ENCODE data around the gene LGR6.

Gene LGR6

GRCh38 chr1:202207292-202207691, 13.7 kb downstream of the LGR6 start:
- H3K27me3 ChIP-seq (ENCODE audit: control insufficient read depth, insufficient read depth, low read length), result no peaks in the 10 kb centered on the region
- no peak overlapping the region for H3K9ac ChIP-seq
- TF ChIP-seq, protein P1, sequence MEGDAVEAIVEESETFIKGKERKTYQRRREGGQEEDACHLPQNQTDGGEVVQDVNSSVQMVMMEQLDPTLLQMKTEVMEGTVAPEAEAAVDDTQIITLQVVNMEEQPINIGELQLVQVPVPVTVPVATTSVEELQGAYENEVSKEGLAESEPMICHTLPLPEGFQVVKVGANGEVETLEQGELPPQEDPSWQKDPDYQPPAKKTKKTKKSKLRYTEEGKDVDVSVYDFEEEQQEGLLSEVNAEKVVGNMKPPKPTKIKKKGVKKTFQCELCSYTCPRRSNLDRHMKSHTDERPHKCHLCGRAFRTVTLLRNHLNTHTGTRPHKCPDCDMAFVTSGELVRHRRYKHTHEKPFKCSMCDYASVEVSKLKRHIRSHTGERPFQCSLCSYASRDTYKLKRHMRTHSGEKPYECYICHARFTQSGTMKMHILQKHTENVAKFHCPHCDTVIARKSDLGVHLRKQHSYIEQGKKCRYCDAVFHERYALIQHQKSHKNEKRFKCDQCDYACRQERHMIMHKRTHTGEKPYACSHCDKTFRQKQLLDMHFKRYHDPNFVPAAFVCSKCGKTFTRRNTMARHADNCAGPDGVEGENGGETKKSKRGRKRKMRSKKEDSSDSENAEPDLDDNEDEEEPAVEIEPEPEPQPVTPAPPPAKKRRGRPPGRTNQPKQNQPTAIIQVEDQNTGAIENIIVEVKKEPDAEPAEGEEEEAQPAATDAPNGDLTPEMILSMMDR (IDR thresholded peaks at IDR 0.05), result no peak
- no peaks in the 10 kb centered on the region for H3K79me2 ChIP-seq
- H3K9me3 ChIP-seq (ENCODE audit: control insufficient read depth, low read length), result no peaks in the 10 kb centered on the region
- H3K4me1 ChIP-seq, result no peaks in the 10 kb centered on the region
- H3K4me3 ChIP-seq (ENCODE audit: low read depth, low read length), result no peak overlapping the region
- no peak overlapping the region for H3K4me2 ChIP-seq (ENCODE audit: low read length)
- H2AFZ ChIP-seq, result no peak overlapping the region
- H3K36me3 ChIP-seq (ENCODE audit: control insufficient read depth, insufficient read depth, low read length), result no peaks in the 10 kb centered on the region
- no peak overlapping the region for H3K27ac ChIP-seq

GRCh38 chr1:202208351-202208857, 14.8 kb downstream of the LGR6 start:
- Histone ChIP-seq H3K27me3 (ENCODE audit: control insufficient read depth, insufficient read depth, low read length) (no peaks in the 10 kb centered on the region), H3K27ac (no peak overlapping the region), H3K9ac (no peak overlapping the region), H3K4me2 (ENCODE audit: low read length) (no peak overlapping the region), H3K79me2 (no peaks in the 10 kb centered on the region), H2AFZ (no peak overlapping the region), H3K36me3 (ENCODE audit: control insufficient read depth, insufficient read depth, low read length) (no peaks in the 10 kb centered on the region), H3K9me3 (ENCODE audit: control insufficient read depth, low read length) (no peaks in the 10 kb centered on the region), H3K4me1 (no peaks in the 10 kb centered on the region), H3K4me3 (ENCODE audit: low read depth, low read length) (no peak overlapping the region)
- TF ChIP-seq, protein P1 (IDR thresholded peaks at IDR 0.05), result no peak

DNA sequence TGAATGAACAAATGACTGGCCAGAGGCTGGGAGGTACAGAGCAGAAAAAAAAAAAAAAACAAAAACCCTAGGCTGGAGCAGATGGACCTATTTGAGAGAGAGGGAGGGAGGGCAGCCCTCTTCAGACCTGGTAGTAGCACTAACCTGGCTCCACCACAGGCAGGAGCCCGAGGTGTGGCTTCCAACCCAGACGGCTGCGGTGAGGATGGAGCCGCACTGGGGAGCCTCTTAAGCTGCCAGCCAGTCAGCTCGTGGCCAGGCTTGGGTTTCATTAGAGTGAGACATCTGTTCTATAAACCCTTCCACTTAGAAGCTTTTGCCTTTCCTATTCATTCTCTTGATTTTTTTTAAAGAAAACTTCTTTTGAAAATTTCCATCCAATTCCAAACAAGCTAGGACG, 16.8 kb downstream of the LGR6 start:
- Histone ChIP-seq H3K27ac (no peak overlapping the region), H3K27me3 (ENCODE audit: control insufficient read depth, insufficient read depth, low read length) (no peaks in the 10 kb centered on the region), H3K4me3 (ENCODE audit: low read depth, low read length) (no peak overlapping the region), H3K36me3 (ENCODE audit: control insufficient read depth, insufficient read depth, low read length) (no peaks in the 10 kb centered on the region), H3K79me2 (no peaks in the 10 kb centered on the region), H3K9ac (no peak overlapping the region), H3K4me2 (ENCODE audit: low read length) (no peak overlapping the region), H3K9me3 (ENCODE audit: control insufficient read depth, low read length) (no peaks in the 10 kb centered on the region), H3K4me1 (no peaks in the 10 kb centered on the region), H2AFZ (no peak overlapping the region)
- TF ChIP-seq, protein P1 (IDR thresholded peaks at IDR 0.05), result no peak

- no peak overlapping the region for H3K4me3 ChIP-seq (ENCODE audit: low read depth, low read length)
- no peaks in the 10 kb centered on the region for H3K27me3 ChIP-seq (ENCODE audit: control insufficient read depth, insufficient read depth, low read length)
- TF ChIP-seq, protein P1 (IDR thresholded peaks at IDR 0.05), result no peak
- no peaks in the 10 kb centered on the region for H3K9me3 ChIP-seq (ENCODE audit: control insufficient read depth, low read length)
- no peaks in the 10 kb centered on the region for H3K79me2 ChIP-seq
- no peaks in the 10 kb centered on the region for H3K4me1 ChIP-seq
- H3K9ac ChIP-seq, result no peak overlapping the region
- H3K27ac ChIP-seq, result no peak overlapping the region
- no peak overlapping the region for H2AFZ ChIP-seq
- no peaks in the 10 kb centered on the region for H3K36me3 ChIP-seq (ENCODE audit: control insufficient read depth, insufficient read depth, low read length)
- no peak overlapping the region for H3K4me2 ChIP-seq (ENCODE audit: low read length)
Observed at GRCh38 chr1:202210969-202211368, 17.4 kb downstream of the LGR6 start.

DNA sequence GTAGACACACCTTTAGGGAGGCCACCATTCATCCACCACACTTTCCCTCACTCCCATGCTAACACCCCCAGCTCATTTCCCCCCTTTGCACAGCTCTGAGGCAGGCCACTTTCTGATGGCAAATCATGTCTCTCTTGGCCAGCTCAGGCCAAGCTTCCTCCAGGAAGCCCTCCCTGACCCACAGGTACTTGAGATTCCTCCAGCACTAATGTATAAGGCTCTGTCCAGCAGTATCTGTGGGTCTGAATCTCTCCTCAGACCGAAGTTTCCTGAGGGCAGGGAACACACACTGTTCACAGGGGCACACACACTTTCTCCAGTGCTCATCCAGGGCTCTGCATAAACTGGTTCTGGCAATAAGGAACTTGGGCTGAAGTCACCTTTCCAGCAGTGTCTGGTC, 19.2 kb downstream of the LGR6 start:
- Histone ChIP-seq H3K36me3 (ENCODE audit: control insufficient read depth, insufficient read depth, low read length) (no peaks in the 10 kb centered on the region), H3K9ac (no peak overlapping the region), H3K4me2 (ENCODE audit: low read length) (no peak overlapping the region), H3K4me1 (no peaks in the 10 kb centered on the region), H3K79me2 (no peaks in the 10 kb centered on the region), H3K9me3 (ENCODE audit: control insufficient read depth, low read length) (no peaks in the 10 kb centered on the region), H3K27ac (no peak overlapping the region), H3K27me3 (ENCODE audit: control insufficient read depth, insufficient read depth, low read length) (no peaks in the 10 kb centered on the region), H3K4me3 (ENCODE audit: low read depth, low read length) (no peak overlapping the region), H2AFZ (no peak overlapping the region)
- TF ChIP-seq, protein P1 (IDR thresholded peaks at IDR 0.05), result no peak
